Suppressor macrophage treated with lipopolysaccharide for 1 hour (primary cell): ENCODE results near the gene CHMP2A.
"Not testable (repeated sequence)": the region's sequence is repeated elsewhere in the genome, so short reads cannot be mapped to it uniquely, and the experiment has no call there.

Experiments used
- DNase-seq, 3 donors: peaks; one replicate each; pipeline ENCODE4 v3.0.0-alpha.2; 2020 to 2022

CHMP2A gene

GRCh38 chr19:58510084-58510862, 44.6 kb downstream of the CHMP2A start:
- no peak for DNase-seq

GRCh38 chr19:58509731-58510083, 45.2 kb downstream of the CHMP2A start:
- no peak for DNase-seq

GRCh38 chr19:58507602-58508223, 47.2 kb downstream of the CHMP2A start:
- not testable (repeated sequence) for DNase-seq
